Measurements from ENCODE around the gene NSUN4.

The NSUN4 gene

DNA sequence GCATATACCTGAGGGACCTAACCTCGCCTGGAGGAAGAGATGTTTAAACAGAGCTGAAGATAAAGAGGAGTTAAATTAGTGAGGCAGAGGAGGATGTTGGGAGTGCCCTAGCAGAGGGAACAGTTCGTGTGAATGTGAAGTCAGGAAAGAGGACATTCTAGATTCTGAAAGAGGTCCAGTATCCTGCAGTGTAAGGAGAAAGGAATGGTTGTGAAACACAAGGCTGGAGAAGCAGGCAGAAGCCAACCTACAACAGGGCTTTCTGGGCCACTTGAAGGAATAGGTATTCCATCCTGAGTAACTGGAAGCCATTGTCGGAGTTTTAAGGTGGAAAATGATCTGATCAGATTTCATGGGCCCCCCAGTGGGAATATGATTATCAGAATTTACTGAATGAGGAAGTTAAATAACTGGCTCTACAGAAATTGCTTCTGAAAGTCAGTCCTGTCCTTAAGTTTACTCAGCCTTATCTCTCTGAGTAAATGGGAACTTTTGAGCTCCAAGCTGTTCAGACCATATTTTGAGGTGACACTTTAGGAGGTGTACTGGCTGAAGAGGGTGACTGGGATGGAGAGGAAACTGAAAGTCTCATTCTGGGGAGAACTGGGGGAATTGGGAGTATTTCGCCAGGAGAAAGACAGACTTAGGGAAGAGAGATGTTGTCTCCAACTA, 29.1 kb downstream of the NSUN4 start:
- H3K9me3 ChIP-seq (ENCODE audit: insufficient read depth, low read depth, low read length): no peaks in the 10 kb centered on the region
- H3K9ac ChIP-seq (ENCODE audit: low read depth, low read length): no peak overlapping the region
- 81% methylated on average over 4 of the region's 4 CpGs for WGBS
- H3K4me3 ChIP-seq (ENCODE audit: low read length): no peak overlapping the region
- H3K27me3 ChIP-seq (ENCODE audit: insufficient read depth, low read length): no peaks in the 10 kb centered on the region
- H3K36me3 ChIP-seq (ENCODE audit: insufficient read depth, low read length): peaks cover 8% of the 10 kb centered on the region
- H3K27ac ChIP-seq (ENCODE audit: low read depth, low read length): no peak overlapping the region
- H3K4me1 ChIP-seq (ENCODE audit: insufficient read depth, low read length): no peaks in the 10 kb centered on the region; the same call in 1 of the 2 replicates

DNA sequence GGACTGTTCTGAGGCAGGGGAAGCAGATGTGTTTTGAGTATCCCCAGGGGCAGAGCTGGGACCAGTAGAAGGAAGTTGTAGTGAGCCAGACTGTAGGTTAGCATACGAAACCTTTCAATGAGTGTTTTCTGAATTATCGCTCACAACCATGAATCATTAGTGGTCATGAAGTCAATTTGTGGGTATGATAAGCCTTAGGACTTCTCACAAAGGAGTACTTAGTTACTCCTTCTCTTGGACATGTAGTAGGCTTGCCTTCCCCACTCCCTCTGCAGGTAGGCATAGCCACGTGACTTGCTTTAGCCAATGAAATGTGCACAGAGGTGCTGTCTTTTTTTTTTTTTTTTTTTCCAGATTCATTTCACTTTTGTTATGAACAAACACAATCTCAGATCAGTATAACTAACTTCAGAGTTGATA, 29.6 kb downstream of the NSUN4 start:
- Histone ChIP-seq H3K9ac (ENCODE audit: low read depth, low read length) (no peak overlapping the region), H3K4me3 (ENCODE audit: low read length) (no peak overlapping the region), H3K4me1 (ENCODE audit: insufficient read depth, low read length) (no peaks in the 10 kb centered on the region; the same call in 1 of the 2 replicates), H3K27ac (ENCODE audit: low read depth, low read length) (no peak overlapping the region), H3K27me3 (ENCODE audit: insufficient read depth, low read length) (no peaks in the 10 kb centered on the region), H3K9me3 (ENCODE audit: insufficient read depth, low read depth, low read length) (no peaks in the 10 kb centered on the region), H3K36me3 (ENCODE audit: insufficient read depth, low read length) (peaks cover 4% of the 10 kb centered on the region; the same call in 1 of the 2 replicates)
- WGBS: 100% methylated on average over 3 of the region's 3 CpGs

- H3K9ac ChIP-seq (ENCODE audit: low read depth, low read length): no peak overlapping the region
- H3K27ac ChIP-seq (ENCODE audit: low read depth, low read length): no peak overlapping the region
- no peaks in the 10 kb centered on the region for H3K27me3 ChIP-seq (ENCODE audit: insufficient read depth, low read length)
- no peak overlapping the region for H3K4me3 ChIP-seq (ENCODE audit: low read length)
- no peaks in the 10 kb centered on the region; the same call in 1 of the 2 replicates for H3K4me1 ChIP-seq (ENCODE audit: insufficient read depth, low read length)
- no peaks in the 10 kb centered on the region for H3K9me3 ChIP-seq (ENCODE audit: insufficient read depth, low read depth, low read length)
- H3K36me3 ChIP-seq (ENCODE audit: insufficient read depth, low read length): peaks cover 4% of the 10 kb centered on the region; the same call in 1 of the 2 replicates
- WGBS: 98% methylated on average over 1 of the region's 1 CpG
Observed at GRCh38 chr1:46372431-46372830, 31.8 kb downstream of the NSUN4 start.

DNA sequence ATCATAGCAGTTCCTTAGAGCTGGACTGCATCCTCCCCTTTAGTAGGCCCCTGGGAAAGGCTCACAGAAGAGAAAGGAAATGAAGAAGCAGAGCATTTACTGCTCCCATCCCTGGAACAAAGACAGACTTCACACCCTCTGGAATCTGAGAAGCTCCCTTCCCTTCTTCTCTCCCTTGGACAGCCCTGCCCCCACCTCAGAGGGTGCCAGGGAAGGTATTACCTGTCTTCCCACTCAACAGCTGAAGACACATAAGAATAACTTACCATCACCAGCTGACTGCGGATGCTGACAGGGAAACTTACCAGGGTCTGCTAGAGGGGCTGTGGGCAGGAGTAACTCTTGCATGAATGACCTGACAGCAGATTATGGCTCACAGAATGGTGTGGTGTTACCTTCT, 39.4 kb downstream of the NSUN4 start:
- Histone ChIP-seq H3K27me3 (ENCODE audit: insufficient read depth, low read length) (no peaks in the 10 kb centered on the region), H3K27ac (ENCODE audit: low read depth, low read length) (no peak overlapping the region), H3K36me3 (ENCODE audit: insufficient read depth, low read length) (no peaks in the 10 kb centered on the region), H3K9ac (ENCODE audit: low read depth, low read length) (no peak overlapping the region), H3K4me1 (ENCODE audit: insufficient read depth, low read length) (peaks cover 6% of the 10 kb centered on the region; the same call in 1 of the 2 replicates), H3K9me3 (ENCODE audit: insufficient read depth, low read depth, low read length) (peaks cover 8% of the 10 kb centered on the region; the same call in 1 of the 2 replicates), H3K4me3 (ENCODE audit: low read length) (no peak overlapping the region)
- 96% methylated on average over 1 of the region's 1 CpG for whole genome bisulfite sequencing

DNA sequence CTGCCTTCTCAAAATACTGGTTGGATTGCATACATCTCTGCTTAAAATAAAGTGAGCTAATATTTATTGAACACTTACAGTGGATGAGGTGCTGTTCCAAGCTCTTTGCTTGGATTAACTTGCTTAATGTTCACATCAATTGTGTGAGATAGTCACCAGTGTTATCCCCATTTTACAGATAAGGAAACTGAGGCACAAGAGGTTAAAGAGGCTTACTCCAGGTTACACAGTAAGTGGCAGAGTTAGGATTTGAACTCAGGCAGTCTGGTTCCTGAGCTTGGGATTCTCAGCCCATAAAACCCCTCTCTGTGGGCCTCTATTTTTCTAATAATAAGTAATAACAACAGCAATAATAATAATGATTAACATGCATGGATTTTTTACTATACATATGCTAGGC, 39.9 kb downstream of the NSUN4 start:
- no peaks in the 10 kb centered on the region for H3K27me3 ChIP-seq (ENCODE audit: insufficient read depth, low read length)
- H3K36me3 ChIP-seq (ENCODE audit: insufficient read depth, low read length): no peaks in the 10 kb centered on the region
- H3K4me1 ChIP-seq (ENCODE audit: insufficient read depth, low read length): peaks cover 6% of the 10 kb centered on the region; the same call in 1 of the 2 replicates
- H3K4me3 ChIP-seq (ENCODE audit: low read length): no peak overlapping the region
- H3K9me3 ChIP-seq (ENCODE audit: insufficient read depth, low read depth, low read length): peaks cover 8% of the 10 kb centered on the region; the same call in 1 of the 2 replicates
- H3K27ac ChIP-seq (ENCODE audit: low read depth, low read length): no peak overlapping the region
- H3K9ac ChIP-seq (ENCODE audit: low read depth, low read length): no peak overlapping the region

GRCh38 chr1:46393510-46393909, 52.9 kb downstream of the NSUN4 start:
- Histone ChIP-seq H3K27me3 (ENCODE audit: insufficient read depth, low read length) (peaks cover 33% of the 10 kb centered on the region), H3K4me1 (ENCODE audit: insufficient read depth, low read length) (peaks cover 3% of the 10 kb centered on the region; the same call in 1 of the 2 replicates), H3K9me3 (ENCODE audit: insufficient read depth, low read depth, low read length) (peaks cover 14% of the 10 kb centered on the region), H3K9ac (ENCODE audit: low read depth, low read length) (no peak overlapping the region), H3K27ac (ENCODE audit: low read depth, low read length) (no peak overlapping the region), H3K36me3 (ENCODE audit: insufficient read depth, low read length) (no peaks in the 10 kb centered on the region), H3K4me3 (ENCODE audit: low read length) (peak overlapping the region; percentile 59)
- WGBS: 86% methylated on average over 12 of the region's 12 CpGs

GRCh38 chr1:46394108-46394871, 53.7 kb downstream of the NSUN4 start, which contains the start of gene FAAH:
TSS of gene FAAH (plus strand) at chr1:46394317. CDS start at chr1:46394349, 32 bp downstream.
- Histone ChIP-seq H3K27ac (ENCODE audit: low read depth, low read length) (no peak within 1 kb of the TSS), H3K36me3 (ENCODE audit: insufficient read depth, low read length) (no peaks in the 10 kb centered on the region), H3K9ac (ENCODE audit: low read depth, low read length) (peak within 1 kb of the TSS; percentile 46), H3K9me3 (ENCODE audit: insufficient read depth, low read depth, low read length) (peaks cover 14% of the 10 kb centered on the region), H3K4me3 (ENCODE audit: low read length) (peak within 1 kb of the TSS; percentile 59), H3K4me1 (ENCODE audit: insufficient read depth, low read length) (peaks cover 3% of the 10 kb centered on the region; the same call in 1 of the 2 replicates), H3K27me3 (ENCODE audit: insufficient read depth, low read length) (peaks cover 33% of the 10 kb centered on the region)
- WGBS: 2% methylated on average over 75 of the region's 75 CpGs

DNA sequence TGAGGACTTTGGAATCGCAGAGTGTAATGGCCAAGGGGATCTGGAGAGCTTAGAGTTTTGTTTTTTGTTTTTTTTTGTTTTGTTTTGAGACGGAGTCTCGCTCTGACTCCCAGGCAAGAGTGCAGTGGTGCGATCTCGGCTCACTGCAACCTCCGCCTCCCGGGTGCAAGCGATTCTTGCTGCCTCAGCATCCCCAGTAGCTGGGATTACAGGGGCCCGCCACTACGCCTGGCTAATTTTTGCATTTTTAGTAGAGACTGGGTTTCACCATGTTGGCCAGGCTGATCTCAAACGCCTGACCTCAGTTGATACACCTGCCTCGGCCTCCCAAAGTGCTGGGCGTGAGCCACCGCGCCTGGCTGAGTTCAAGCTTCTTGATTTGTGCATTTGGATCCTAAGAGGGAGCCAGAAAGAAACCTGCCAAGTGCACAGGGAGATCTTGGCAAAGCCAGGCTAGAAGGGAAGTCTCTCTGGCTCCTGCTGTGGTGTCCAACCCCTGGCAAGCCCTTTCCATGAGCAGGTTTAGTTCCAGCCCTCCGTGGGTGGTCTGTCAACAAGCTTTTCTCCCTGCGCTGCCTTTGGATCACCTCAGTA, 54.4 kb downstream of the NSUN4 start:
- Histone ChIP-seq H3K27me3 (ENCODE audit: insufficient read depth, low read length) (peaks cover 33% of the 10 kb centered on the region), H3K36me3 (ENCODE audit: insufficient read depth, low read length) (no peaks in the 10 kb centered on the region), H3K4me1 (ENCODE audit: insufficient read depth, low read length) (peaks cover 3% of the 10 kb centered on the region; the same call in 1 of the 2 replicates), H3K9ac (ENCODE audit: low read depth, low read length) (0 out of 2 replicates have a peak overlapping the region, but pooled peaks have one; percentile 46), H3K27ac (ENCODE audit: low read depth, low read length) (no peak overlapping the region), H3K4me3 (ENCODE audit: low read length) (peak overlapping the region; percentile 59), H3K9me3 (ENCODE audit: insufficient read depth, low read depth, low read length) (peaks cover 14% of the 10 kb centered on the region)
- 26% methylated on average over 17 of the region's 17 CpGs for WGBS

DNA sequence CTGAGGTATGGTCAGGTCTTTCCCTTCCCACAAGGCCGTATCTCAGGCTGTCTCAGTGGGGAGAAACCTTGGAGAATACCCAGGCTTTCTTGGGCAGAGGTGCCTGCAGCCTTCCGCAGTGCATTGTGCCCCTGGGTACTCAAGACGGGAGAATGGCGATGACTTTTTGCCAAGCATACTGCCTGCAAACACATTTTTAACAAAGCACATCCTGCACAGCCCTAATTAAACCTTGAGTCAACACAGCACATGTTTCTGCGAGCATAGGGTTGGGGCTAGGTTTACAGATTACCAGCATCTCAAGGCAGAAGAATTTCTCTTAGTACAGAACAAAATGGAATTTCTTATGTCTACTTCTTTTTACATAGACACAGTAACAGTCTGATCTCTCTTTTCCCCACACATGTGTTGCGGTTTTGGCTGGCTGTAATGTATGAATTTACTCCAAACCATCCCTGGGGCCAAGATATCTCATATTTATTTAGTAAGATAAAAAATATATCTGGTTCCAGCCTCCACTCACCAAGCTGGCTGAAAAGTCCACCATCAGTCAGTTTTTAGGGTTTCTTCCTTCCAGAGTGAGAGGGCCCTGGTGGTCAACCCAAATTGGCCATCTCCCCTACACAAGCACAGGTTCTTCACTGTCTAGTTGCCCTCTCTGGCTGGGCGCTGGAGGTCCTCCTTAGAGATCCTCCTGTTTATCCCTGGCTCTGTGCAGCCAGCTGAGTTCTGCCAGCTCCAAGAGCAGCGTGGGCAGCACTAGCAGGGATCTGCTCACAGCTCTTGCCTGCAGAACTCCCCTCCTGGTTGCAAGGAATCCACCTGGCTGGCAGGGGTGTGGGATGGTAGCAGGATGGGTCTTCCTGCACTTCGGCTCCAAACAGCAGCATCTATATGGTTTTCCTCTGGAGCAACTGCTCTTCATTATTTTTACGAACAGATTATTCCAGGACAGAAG, 56.1 kb downstream of the NSUN4 start:
- Histone ChIP-seq H3K9me3 (ENCODE audit: insufficient read depth, low read depth, low read length) (peaks cover 14% of the 10 kb centered on the region), H3K4me3 (ENCODE audit: low read length) (no peak overlapping the region), H3K9ac (ENCODE audit: low read depth, low read length) (no peak overlapping the region), H3K4me1 (ENCODE audit: insufficient read depth, low read length) (peaks cover 3% of the 10 kb centered on the region), H3K36me3 (ENCODE audit: insufficient read depth, low read length) (no peaks in the 10 kb centered on the region), H3K27me3 (ENCODE audit: insufficient read depth, low read length) (peaks cover 33% of the 10 kb centered on the region), H3K27ac (ENCODE audit: low read depth, low read length) (no peak overlapping the region)
- WGBS: 91% methylated on average over 10 of the region's 10 CpGs

- no peak overlapping the region for H3K4me3 ChIP-seq (ENCODE audit: low read length)
- H3K4me1 ChIP-seq (ENCODE audit: insufficient read depth, low read length): peaks cover 3% of the 10 kb centered on the region
- WGBS: 87% methylated on average over 9 of the region's 9 CpGs
- H3K9me3 ChIP-seq (ENCODE audit: insufficient read depth, low read depth, low read length): no peaks in the 10 kb centered on the region
- H3K36me3 ChIP-seq (ENCODE audit: insufficient read depth, low read length): no peaks in the 10 kb centered on the region
- no peak overlapping the region for H3K9ac ChIP-seq (ENCODE audit: low read depth, low read length)
- H3K27ac ChIP-seq (ENCODE audit: low read depth, low read length): no peak overlapping the region
- H3K27me3 ChIP-seq (ENCODE audit: insufficient read depth, low read length): peaks cover 24% of the 10 kb centered on the region
Observed at GRCh38 chr1:46399307-46399706, 58.7 kb downstream of the NSUN4 start.

All from HUES64 (cell line).